ENCODE measurements around the gene MRPS10.
"Not testable (repeated sequence)": the region's sequence is repeated elsewhere in the genome, so short reads cannot be mapped to it uniquely, and the experiment has no call there.

Gene MRPS10

GRCh38 chr6:42204768-42205282 is 12.8 kb downstream of the MRPS10 start:
- no peak for DNase-seq

- no peak for DNase-seq
Observed at GRCh38 chr6:42203183-42203582, 14.5 kb downstream of the MRPS10 start.

GRCh38 chr6:42202131-42202915 is 15.3 kb downstream of the MRPS10 start:
- DNase-seq = not testable (repeated sequence)

GRCh38 chr6:42201382-42201781 is 16.3 kb downstream of the MRPS10 start:
- no peak for DNase-seq

GRCh38 chr6:42200035-42200434 is 17.6 kb downstream of the MRPS10 start:
- no peak for DNase-seq

GRCh38 chr6:42199106-42199981 is 18.3 kb downstream of the MRPS10 start:
- DNase-seq = no peak

- DNase-seq = no peak
Observed at GRCh38 chr6:42197555-42198362, 19.9 kb downstream of the MRPS10 start.

- DNase-seq = no peak
Observed at GRCh38 chr6:42195415-42195814, 22.2 kb downstream of the MRPS10 start.

- DNase-seq = no peak
Observed at GRCh38 chr6:42194056-42194455, 23.6 kb downstream of the MRPS10 start.

GRCh38 chr6:42193491-42193894 is 24.2 kb downstream of the MRPS10 start:
- no peak for DNase-seq

- not testable (repeated sequence) for DNase-seq
Observed at GRCh38 chr6:42192385-42192784, 25.3 kb downstream of the MRPS10 start.

- no peak for DNase-seq
Observed at GRCh38 chr6:42190554-42191183, 27.0 kb downstream of the MRPS10 start.

- DNase-seq = no peak
Observed at GRCh38 chr6:42188406-42188805, 29.3 kb downstream of the MRPS10 start.

GRCh38 chr6:42185597-42185996 is 32.1 kb downstream of the MRPS10 start:
- DNase-seq = no peak

GRCh38 chr6:42184475-42184874 is 33.2 kb downstream of the MRPS10 start:
- no peak for DNase-seq

GRCh38 chr6:42182101-42182500 is 35.6 kb downstream of the MRPS10 start:
- no peak for DNase-seq

- DNase-seq = no peak
Observed at GRCh38 chr6:42179945-42180313, 37.7 kb downstream of the MRPS10 start.

- DNase-seq = no peak
Observed at GRCh38 chr6:42179261-42179944, 38.3 kb downstream of the MRPS10 start.

- no peak for DNase-seq
Observed at GRCh38 chr6:42177514-42178364, 39.9 kb downstream of the MRPS10 start.

GRCh38 chr6:42176981-42177380 is 40.7 kb downstream of the MRPS10 start:
- DNase-seq = no peak

GRCh38 chr6:42175860-42176259 is 41.8 kb downstream of the MRPS10 start:
- no peak for DNase-seq

Data from NCI-H345 (cell line).